ENCODE data around the gene FRS2. TPM values are rescaled to one million over a fixed set of nuclear protein-coding genes. Genes with fewer than 3 reads are reported as not detected.

The FRS2 gene
- total RNA-seq, 2 experiments from 2014 or later = 8.6 to 9.5 TPM

DNA sequence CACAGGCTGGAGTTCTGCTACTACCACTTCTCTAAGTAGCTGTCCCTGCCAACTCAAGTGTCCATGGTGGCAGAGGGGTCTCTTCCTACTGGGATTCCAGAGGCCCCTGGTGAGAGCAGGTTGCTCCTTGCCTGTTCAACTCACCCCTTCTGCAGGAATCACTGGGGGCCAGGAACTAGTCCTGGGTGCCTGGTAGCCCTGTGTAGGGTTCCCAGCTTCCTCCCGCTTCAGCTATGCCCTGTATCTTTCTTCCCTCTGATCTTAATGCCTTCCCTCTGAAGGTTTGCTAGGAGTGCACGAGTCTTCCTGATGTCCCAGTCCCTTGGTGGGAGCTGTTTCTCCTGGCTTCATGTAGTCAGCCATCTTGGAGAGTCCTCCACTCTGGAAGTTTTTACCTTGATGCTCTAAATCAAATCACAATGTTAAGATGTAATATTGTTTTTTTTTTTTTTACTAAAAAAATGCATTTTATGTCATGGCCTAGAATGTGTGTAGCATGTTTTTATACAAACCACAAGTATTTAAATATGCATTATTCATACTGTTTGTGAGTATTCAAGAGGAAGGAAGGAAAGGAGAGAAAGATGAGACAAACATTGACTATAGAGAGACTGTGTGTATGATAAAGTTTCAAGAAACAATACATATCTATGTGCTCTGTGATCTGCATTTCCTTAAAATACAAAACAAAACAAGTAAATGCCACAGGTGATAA lies 54.7 kb downstream of the FRS2 start:
- peaks cover 31% of the 10 kb centered on the region for H3K9me3 Mint-ChIP-seq
- peaks cover 18% of the 10 kb centered on the region for H3K36me3 Mint-ChIP-seq
- ChIA-PET POLR2A (no interaction called here), CTCF (interaction anchor here (0.6 kb wide), 1 partner anchor 128 kb away, joined by 3 read pairs; no protein-coding TSS in a partner anchor)
- H3K4me3 Mint-ChIP-seq = no peak overlapping the region
- DNase-seq = no peak
- no peaks in the 10 kb centered on the region for H3K27me3 Mint-ChIP-seq
- H3K27ac Mint-ChIP-seq = no peak overlapping the region
- peaks cover 32% of the 10 kb centered on the region for H3K4me1 Mint-ChIP-seq (ENCODE audit: low read depth)
- intact Hi-C loops (cut with micrococcal nuclease) = no loop called here

DNA sequence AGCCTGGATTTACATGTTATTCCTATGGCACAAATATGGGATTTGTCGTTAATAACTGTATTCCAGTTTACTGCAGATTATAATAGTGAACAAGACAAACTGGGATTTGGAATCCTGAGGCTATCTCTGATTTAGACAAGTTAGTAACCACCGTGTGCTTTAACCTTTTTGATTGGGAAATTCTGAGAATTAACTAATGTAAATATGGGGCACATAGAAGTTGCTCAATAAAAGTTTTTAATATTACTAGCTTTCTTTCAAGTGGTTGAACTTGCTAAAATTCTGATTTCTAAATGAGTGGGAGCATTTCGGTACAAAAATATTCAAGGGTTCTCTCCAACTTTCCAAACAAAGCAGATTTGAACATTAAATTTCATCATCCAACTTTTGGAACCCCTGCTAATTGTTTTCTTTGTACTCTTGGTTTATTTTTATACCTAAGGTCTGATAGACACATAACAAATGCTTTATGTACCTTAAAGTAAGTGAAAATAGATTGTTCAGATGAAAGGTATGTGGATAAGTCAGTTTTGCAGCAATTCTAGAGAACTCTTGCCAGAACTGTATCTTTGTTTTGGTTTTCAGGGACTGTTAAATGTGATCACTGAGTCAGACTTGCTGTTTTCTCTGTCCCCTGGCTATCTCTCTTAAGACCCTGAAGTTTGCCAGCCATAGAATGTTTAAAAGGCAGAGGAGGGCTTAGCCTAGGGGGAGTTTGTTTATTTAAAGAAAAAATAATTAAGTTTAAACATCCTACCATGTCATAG lies 57.5 kb downstream of the FRS2 start:
- POLR2A ChIA-PET = interaction anchor here (1.6 kb wide), 1 partner anchor 58 kb away, joined by 5 read pairs; the partner anchor contains the start of gene FRS2
- Mint-ChIP-seq H3K27ac (no peak overlapping the region), H3K9me3 (peaks cover 8% of the 10 kb centered on the region), H3K4me1 (ENCODE audit: low read depth) (peaks cover 27% of the 10 kb centered on the region), H3K36me3 (peaks cover 4% of the 10 kb centered on the region), H3K4me3 (no peak overlapping the region), H3K27me3 (no peaks in the 10 kb centered on the region)
- intact Hi-C loops (cut with micrococcal nuclease) = no loop called here
- no peak for DNase-seq
- CTCF ChIA-PET = interaction anchor here (1.5 kb wide), 1 partner anchor 43 kb away, joined by 5 read pairs; no protein-coding TSS in a partner anchor

DNA sequence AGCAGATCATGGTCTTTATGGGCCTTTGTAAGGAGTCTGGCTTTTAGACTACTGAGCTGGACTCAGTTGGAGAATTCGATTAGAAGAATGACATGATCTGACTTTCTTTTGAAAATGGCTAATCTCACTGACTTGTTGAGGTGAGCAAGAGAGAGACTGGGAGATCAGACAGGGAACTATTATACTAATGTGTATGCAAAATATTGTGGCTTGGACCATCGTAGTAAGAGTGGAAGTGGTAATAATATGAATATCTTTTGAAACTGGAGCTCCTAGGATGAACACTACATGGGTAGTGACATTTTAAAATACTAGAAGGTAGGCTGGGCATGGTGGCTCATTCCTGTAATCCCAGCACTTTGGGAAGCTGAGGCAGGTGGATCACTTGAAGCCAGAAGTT lies 58.8 kb downstream of the FRS2 start:
- no peak overlapping the region for H3K27ac Mint-ChIP-seq
- H3K27me3 Mint-ChIP-seq = no peaks in the 10 kb centered on the region
- H3K9me3 Mint-ChIP-seq = no peaks in the 10 kb centered on the region
- ChIA-PET POLR2A (interaction anchor here (0.6 kb wide), 1 partner anchor 30 kb away, joined by 5 read pairs; no protein-coding TSS in a partner anchor), CTCF (interaction anchor here (0.7 to 1.5 kb wide), 2 partner anchors 42 to 111 kb away, joined by 3 to 5 read pairs; no protein-coding TSS in a partner anchor)
- intact Hi-C loops (cut with micrococcal nuclease) = no loop called here
- peaks cover 32% of the 10 kb centered on the region for H3K4me1 Mint-ChIP-seq (ENCODE audit: low read depth)
- peaks cover 7% of the 10 kb centered on the region for H3K36me3 Mint-ChIP-seq
- DNase-seq = no peak
- no peak overlapping the region for H3K4me3 Mint-ChIP-seq

DNA sequence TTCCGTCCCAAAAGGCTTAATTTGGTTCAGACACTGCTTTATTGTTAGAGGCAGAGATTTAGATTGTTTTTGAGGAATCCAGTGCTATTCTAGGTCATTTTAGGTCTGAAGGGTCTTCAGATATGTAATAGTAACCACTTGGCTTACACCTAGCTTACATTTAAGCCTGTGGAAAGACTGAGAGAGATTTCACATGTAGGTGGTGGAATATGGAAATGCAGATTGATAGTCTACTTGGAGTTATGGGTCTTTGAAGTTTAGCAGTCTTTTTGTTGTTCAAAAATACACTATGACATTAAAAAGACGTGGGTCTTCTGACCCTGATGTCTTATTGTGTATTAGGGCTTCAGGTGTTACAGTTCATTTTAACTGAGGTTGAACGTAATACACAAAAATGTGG lies 63.7 kb downstream of the FRS2 start:
- peaks cover 22% of the 10 kb centered on the region for H3K4me1 Mint-ChIP-seq (ENCODE audit: low read depth)
- ChIA-PET CTCF (interaction anchor here (0.9 to 3.1 kb wide), 3 partner anchors 37 to 50 kb away, joined by 3 to 16 read pairs (median 4); no protein-coding TSS in a partner anchor), POLR2A (no interaction called here)
- H3K27ac Mint-ChIP-seq = no peak overlapping the region
- H3K27me3 Mint-ChIP-seq = no peaks in the 10 kb centered on the region
- no peak for DNase-seq
- peaks cover 10% of the 10 kb centered on the region for H3K36me3 Mint-ChIP-seq
- H3K4me3 Mint-ChIP-seq = no peak overlapping the region
- intact Hi-C loops (cut with micrococcal nuclease) = loop anchor here (5.0 kb wide), 1 partner anchor 203 kb away; the partner anchor contains the start of gene RAB3IP
- no peaks in the 10 kb centered on the region for H3K9me3 Mint-ChIP-seq

DNA sequence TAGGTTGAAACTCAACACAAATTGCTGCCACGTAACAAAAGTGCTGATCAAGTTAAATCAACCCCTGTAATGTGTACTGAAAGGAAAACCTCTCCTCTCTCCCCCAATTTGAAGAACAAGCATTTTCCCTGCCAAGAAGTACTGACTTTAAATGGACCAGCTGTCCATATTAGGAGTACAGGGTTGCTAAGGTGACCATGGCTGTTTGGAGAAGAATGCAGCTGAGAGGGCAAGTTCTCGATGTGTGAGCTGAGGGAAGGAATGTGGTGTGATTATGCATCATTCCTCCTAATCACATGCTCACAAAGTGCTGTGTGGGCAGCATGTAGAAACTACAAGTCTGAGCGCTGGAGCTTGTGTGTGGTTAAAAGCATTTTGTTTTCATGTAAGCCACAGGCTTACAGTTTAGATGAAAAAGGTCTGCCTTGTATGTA lies 64.2 kb downstream of the FRS2 start:
- intact Hi-C loops (cut with micrococcal nuclease) = loop anchor here (5.0 kb wide), 1 partner anchor 203 kb away; the partner anchor contains the start of gene RAB3IP

DNA sequence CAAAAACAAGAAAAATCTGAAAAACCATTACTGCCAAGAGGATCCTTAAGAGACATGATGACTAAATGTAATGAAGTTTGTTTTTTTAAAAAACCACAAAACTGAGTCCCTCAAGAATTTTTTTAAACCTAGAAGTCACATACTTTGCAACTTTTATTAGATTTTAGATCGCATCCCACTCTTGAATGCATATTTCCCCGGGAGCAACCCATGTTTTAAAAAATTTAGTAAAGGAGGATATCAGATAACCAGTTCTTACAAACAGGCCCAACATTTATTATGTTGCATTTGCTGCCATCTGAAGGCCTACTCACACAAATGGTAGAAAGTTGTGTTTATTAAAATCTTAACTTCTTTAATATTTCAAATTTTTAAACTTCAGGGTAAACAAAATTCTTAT lies 70.8 kb downstream of the FRS2 start:
- intact Hi-C loops (cut with micrococcal nuclease) = no loop called here
- Mint-ChIP-seq H3K27ac (no peak overlapping the region), H3K4me3 (no peak overlapping the region), H3K36me3 (peaks cover 24% of the 10 kb centered on the region), H3K4me1 (ENCODE audit: low read depth) (peaks cover 4% of the 10 kb centered on the region), H3K27me3 (no peaks in the 10 kb centered on the region), H3K9me3 (peaks cover 11% of the 10 kb centered on the region)
- ChIA-PET CTCF (no interaction called here), POLR2A (no interaction called here)
- no peak for DNase-seq

More for the DNA sequence above, 64.2 kb downstream of the FRS2 start:
- POLR2A ChIA-PET = interaction anchor here (0.7 kb wide), 1 partner anchor 65 kb away, joined by 3 read pairs; the partner anchor contains the start of gene FRS2
- peak overlapping the region; percentile 30 for H3K27ac Mint-ChIP-seq
- peak; percentile 59 for DNase-seq
- peaks cover 20% of the 10 kb centered on the region for H3K4me1 Mint-ChIP-seq (ENCODE audit: low read depth)
- no peak overlapping the region for H3K4me3 Mint-ChIP-seq
- CTCF ChIA-PET = interaction anchor here (0.9 to 3.1 kb wide), 3 partner anchors 36 to 51 kb away, joined by 3 to 16 read pairs (median 4); no protein-coding TSS in a partner anchor
- H3K27me3 Mint-ChIP-seq = no peaks in the 10 kb centered on the region
- H3K9me3 Mint-ChIP-seq = no peaks in the 10 kb centered on the region
- peaks cover 10% of the 10 kb centered on the region for H3K36me3 Mint-ChIP-seq

DNA sequence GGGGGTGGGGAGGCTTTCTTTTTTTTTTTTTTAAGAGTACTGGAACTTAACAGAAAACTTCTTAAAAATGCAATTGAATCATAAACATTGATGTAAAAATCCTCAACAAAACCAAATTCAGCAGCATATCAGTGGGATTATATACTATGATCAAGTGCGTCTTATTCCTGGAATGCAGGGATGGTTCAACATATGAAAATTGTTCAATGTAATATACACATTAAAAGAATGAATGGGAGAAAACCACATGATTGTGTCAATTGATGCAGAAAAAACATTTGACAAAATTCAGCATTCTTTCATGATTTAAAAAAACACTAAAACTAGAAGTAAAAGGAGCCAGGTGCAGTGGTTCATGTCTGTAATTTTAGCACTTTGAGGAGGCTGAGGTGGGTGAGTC lies 73.9 kb downstream of the FRS2 start:
- Mint-ChIP-seq H3K4me3 (no peak overlapping the region), H3K9me3 (peaks cover 11% of the 10 kb centered on the region), H3K4me1 (ENCODE audit: low read depth) (peaks cover 12% of the 10 kb centered on the region), H3K27ac (no peak overlapping the region), H3K36me3 (peaks cover 21% of the 10 kb centered on the region), H3K27me3 (no peaks in the 10 kb centered on the region)
- intact Hi-C loops (cut with micrococcal nuclease) = no loop called here
- CTCF ChIA-PET = no interaction called here
- POLR2A ChIA-PET = no interaction called here
- DNase-seq = no peak

DNA sequence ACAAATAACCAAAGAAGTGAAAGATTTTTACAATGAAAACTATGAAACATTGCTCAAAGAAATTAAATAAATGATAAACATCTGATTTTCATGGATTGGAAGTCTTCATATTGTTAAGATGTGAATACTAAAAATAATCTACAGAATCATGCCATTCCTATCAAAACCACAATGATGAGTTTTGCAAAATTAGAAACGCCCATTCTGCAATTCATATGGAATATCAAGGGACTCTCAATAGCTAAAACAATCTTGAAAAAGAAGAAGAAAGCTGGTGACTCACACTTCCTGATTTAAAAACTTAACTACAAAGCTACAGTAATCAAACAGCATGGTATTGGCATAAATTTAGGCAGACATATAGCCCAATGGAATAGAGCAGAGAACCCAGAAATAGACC lies 74.9 kb downstream of the FRS2 start:
- CTCF ChIA-PET = no interaction called here
- intact Hi-C loops (cut with micrococcal nuclease) = no loop called here
- Mint-ChIP-seq H3K27me3 (no peaks in the 10 kb centered on the region), H3K4me3 (no peak overlapping the region), H3K9me3 (peaks cover 11% of the 10 kb centered on the region), H3K4me1 (ENCODE audit: low read depth) (peaks cover 12% of the 10 kb centered on the region), H3K36me3 (peaks cover 21% of the 10 kb centered on the region), H3K27ac (no peak overlapping the region)
- no peak for DNase-seq
- POLR2A ChIA-PET = no interaction called here

DNA sequence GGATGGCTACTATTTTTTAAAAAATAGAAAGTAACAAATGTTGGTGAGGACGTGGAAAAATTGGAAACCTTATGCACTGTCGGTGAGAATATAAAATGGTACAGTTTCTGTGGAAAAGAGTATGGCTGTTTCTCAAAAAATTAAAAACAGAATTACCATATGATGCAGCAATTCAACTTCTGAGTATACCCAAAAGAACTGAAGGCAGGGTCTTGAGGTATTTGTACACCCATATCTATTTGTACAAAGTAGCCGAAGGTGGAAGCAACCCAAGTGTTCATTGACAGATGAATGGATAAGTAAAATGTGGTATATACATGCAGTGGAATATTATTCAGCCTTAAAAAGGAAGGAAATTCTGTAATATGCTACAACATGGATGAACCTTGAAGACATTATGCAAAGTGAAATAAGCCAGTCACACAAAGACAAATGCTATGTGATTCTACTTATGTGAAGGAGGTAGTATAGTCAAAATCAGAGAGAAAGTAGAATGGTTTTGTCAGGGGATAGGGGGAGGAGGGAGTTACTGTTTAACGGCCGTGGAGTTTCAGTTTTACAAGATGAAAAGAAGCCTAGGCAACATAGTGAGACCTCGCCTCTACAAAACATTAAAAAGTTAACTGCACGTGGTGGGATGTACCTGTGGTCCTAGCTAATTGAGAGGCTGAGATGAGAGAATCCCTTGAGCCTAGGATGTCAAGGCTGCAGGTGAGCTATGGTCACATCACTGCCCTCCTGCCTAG lies 76.7 kb downstream of the FRS2 start:
- ChIA-PET CTCF (interaction anchor here (0.9 kb wide), 1 partner anchor 25 kb away, joined by 3 read pairs; no protein-coding TSS in a partner anchor), POLR2A (no interaction called here)
- intact Hi-C loops (cut with micrococcal nuclease) = no loop called here
- H3K27ac Mint-ChIP-seq = no peak overlapping the region
- peaks cover 12% of the 10 kb centered on the region for H3K4me1 Mint-ChIP-seq (ENCODE audit: low read depth)
- peaks cover 15% of the 10 kb centered on the region for H3K36me3 Mint-ChIP-seq
- H3K4me3 Mint-ChIP-seq = no peak overlapping the region
- no peak for DNase-seq
- H3K27me3 Mint-ChIP-seq = no peaks in the 10 kb centered on the region
- H3K9me3 Mint-ChIP-seq = peaks cover 11% of the 10 kb centered on the region

DNA sequence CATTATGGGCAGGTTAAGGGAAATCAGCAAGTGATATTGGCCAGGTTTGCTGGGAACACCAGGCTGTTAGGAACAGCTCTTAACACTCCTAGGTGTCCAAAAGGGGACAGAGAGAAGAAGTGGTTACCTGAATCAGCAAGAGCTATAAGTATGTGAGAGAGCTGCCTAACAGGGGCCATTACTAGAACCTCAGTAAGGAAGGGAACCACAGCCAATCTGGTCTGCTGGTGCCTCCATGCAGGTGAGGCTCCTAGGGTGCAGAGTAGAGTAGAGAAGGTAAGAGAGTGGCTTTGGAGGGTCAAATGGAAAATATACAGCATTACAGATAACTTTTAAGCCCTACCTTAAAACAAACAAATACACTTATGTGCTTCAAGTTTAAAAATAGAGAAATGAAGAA lies 78.5 kb downstream of the FRS2 start:
- H3K36me3 Mint-ChIP-seq = peaks cover 9% of the 10 kb centered on the region
- intact Hi-C loops (cut with micrococcal nuclease) = no loop called here
- POLR2A ChIA-PET = no interaction called here
- H3K27ac Mint-ChIP-seq = no peak overlapping the region
- no peaks in the 10 kb centered on the region for H3K27me3 Mint-ChIP-seq
- CTCF ChIA-PET = interaction anchor here (0.7 to 2.1 kb wide), 2 partner anchors 22 to 24 kb away, joined by 3 to 4 read pairs; no protein-coding TSS in a partner anchor
- no peak overlapping the region for H3K4me3 Mint-ChIP-seq
- peaks cover 6% of the 10 kb centered on the region for H3K9me3 Mint-ChIP-seq
- H3K4me1 Mint-ChIP-seq (ENCODE audit: low read depth) = peaks cover 12% of the 10 kb centered on the region
- DNase-seq = no peak

DNA sequence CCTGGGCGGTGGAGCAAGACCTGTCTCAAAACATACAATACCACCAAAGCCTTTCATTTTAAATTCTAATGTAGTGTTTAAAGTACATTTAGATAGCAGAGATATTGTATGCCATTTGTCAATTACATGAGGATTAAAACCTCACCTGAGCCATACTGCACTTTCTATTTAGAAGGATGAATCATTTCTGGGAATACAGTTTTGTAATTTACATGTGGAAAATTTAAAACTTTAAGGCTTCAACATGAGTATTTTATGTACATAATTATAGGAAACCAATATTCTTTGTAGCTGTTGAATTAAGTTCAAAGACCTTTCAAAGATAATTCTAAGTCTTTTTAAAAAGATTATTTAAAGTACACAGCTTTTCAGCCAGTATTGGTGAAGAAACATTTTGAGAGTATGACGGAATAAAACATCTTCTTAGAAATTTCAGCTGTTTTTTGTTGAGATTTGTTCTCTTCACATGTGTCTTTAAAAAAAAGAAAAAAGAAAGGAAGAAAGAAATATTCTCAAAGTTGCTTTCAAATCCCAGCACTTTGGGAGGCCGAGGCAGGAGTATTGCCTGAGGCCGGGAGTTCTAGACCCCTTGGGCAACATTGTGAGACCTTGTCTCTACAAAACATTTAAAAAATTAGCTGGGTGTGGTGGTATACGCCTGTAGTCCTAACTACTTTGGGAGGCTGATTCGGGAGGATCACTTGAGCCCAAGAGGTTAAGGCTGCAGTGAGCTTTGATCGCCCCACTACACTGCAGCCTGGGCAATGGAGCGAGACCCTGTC lies 80.6 kb downstream of the FRS2 start:
- H3K4me3 Mint-ChIP-seq = no peak overlapping the region
- H3K9me3 Mint-ChIP-seq = no peaks in the 10 kb centered on the region
- ChIA-PET CTCF (interaction anchor here (1.8 to 2.3 kb wide), 2 partner anchors 19 to 20 kb away, joined by 6 to 9 read pairs; no protein-coding TSS in a partner anchor), POLR2A (no interaction called here)
- intact Hi-C loops (cut with micrococcal nuclease) = no loop called here
- DNase-seq = no peak
- peaks cover 3% of the 10 kb centered on the region for H3K36me3 Mint-ChIP-seq
- H3K4me1 Mint-ChIP-seq (ENCODE audit: low read depth) = peaks cover 9% of the 10 kb centered on the region
- H3K27ac Mint-ChIP-seq = no peak overlapping the region
- H3K27me3 Mint-ChIP-seq = no peaks in the 10 kb centered on the region
